ENCODE data around the gene ARMC9. TPM values are rescaled to one million over a fixed set of nuclear protein-coding genes. Genes with fewer than 3 reads are reported as not detected.

The ARMC9 gene
- total RNA-seq, 2 donors from 2014 or later, result 2.0 to 4.0 TPM

- no peak for DNase-seq (ENCODE audit: low spot score in 2 of 2)
- H3K36me3 Mint-ChIP-seq, result no peaks in the 10 kb centered on the region
- no peak overlapping the region for H3K27ac Mint-ChIP-seq
- ATAC-seq, result no peak
- H3K9me3 Mint-ChIP-seq, result no peaks in the 10 kb centered on the region
Observed at GRCh38 chr2:231423176-231423575, 224.7 kb downstream of the ARMC9 start.

Other genes with a start within 250 kb of the ARMC9 start
- gene SPATA3, start 202.5 kb upstream of the ARMC9 start, total RNA-seq, result 1 to 10 TPM in 1 of 2 donors, under 1 TPM in 1; 0.84 to 2.9 TPM
- 1 to 10 TPM in 1 of 2 donors, under 1 TPM in 1; 0.18 to 5.7 TPM for gene C2orf72, start 161.1 kb upstream of the ARMC9 start, total RNA-seq
- gene PSMD1, start 141.8 kb upstream of the ARMC9 start, total RNA-seq, result 100 to 1,000 TPM in 1 of 2 donors, 10 to 100 TPM in 1; 99.7 to 105 TPM
- gene HTR2B, start 73.6 kb upstream of the ARMC9 start, total RNA-seq, result not detected
- gene B3GNT7, start 197.1 kb downstream of the ARMC9 start, total RNA-seq, result under 1 TPM; 0.07 to 0.43 TPM

Data from activated naive CD4-positive, alpha-beta T cell treated with anti-CD3 and anti-CD28 coated beads, Interleukin-2, amount 50 U/mL, for 72 hours (primary cell).